Breast epithelium (tissue), 3 donors: ENCODE data around the gene TSPYL2.

ENCODE experiments used
- POLR2A ChIP-seq: fragments of 450-650 bp; IDR thresholded peaks from one replicate; pipeline ENCODE4 v1.6.1; 2016; ENCODE audit warnings: antibody characterized with exemption, mild to moderate bottlenecking, moderate library complexity
- POLR2AphosphoS5 ChIP-seq, 3 donors: sonication (generic); formaldehyde crosslinking; IDR thresholded peaks; one replicate each; pipeline ENCODE4 v1.6.1; 2017; ENCODE audit warnings: antibody characterized with exemption in 3 of 3
- TF ChIP-seq, protein P1 (sequence below), 3 donors: fragments of 450-650 bp; IDR thresholded peaks; one replicate each; pipeline ENCODE4 v1.5.1; 2016 to 2017; ENCODE audit warnings: antibody characterized with exemption in 3 of 3, mild to moderate bottlenecking in 3 of 3, moderate library complexity in 3 of 3

GRCh38 chrX:53086464-53086863 is 4.3 kb downstream of the TSPYL2 start:
- TF ChIP-seq POLR2AphosphoS5 (IDR thresholded peaks at IDR 0.05) (no peak), POLR2A (no peak)
- TF ChIP-seq, protein P1, sequence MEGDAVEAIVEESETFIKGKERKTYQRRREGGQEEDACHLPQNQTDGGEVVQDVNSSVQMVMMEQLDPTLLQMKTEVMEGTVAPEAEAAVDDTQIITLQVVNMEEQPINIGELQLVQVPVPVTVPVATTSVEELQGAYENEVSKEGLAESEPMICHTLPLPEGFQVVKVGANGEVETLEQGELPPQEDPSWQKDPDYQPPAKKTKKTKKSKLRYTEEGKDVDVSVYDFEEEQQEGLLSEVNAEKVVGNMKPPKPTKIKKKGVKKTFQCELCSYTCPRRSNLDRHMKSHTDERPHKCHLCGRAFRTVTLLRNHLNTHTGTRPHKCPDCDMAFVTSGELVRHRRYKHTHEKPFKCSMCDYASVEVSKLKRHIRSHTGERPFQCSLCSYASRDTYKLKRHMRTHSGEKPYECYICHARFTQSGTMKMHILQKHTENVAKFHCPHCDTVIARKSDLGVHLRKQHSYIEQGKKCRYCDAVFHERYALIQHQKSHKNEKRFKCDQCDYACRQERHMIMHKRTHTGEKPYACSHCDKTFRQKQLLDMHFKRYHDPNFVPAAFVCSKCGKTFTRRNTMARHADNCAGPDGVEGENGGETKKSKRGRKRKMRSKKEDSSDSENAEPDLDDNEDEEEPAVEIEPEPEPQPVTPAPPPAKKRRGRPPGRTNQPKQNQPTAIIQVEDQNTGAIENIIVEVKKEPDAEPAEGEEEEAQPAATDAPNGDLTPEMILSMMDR (IDR thresholded peaks at IDR 0.05), result no peak
